Measurements from ENCODE around the gene ICE1. TPM values are rescaled to one million over a fixed set of nuclear protein-coding genes. Genes with fewer than 3 reads are reported as not detected.

Gene ICE1
- total and polyA plus RNA-seq, 4 donors, result 16.5 to 35.7 (median 28.9) TPM

DNA sequence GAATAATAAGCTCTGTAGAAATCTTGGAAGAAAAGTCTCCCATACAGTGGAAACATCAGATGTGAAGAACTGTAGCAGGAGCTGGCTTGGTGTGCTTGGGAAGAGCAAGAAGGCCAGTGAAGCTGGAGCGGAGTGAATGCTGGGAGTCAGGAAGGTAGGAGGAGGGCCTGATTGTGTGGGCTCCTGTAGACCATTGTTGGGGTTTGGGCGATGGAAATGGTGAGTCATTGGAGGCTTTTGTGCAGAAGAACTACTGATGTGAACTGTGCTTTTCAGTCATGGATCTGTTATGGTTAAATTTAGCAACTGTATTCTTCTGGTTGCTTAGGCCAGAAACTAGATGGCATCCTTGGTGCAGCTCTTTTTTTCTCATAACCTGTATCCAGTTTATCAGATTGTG lies 2.3 kb downstream of the ICE1 start:
- Histone ChIP-seq H3K4me3 (ENCODE audit: low read depth, low read length) (no peak overlapping the region), H3K4me1 (ENCODE audit: control insufficient read depth, insufficient read depth, low read length) (peaks cover 17% of the 10 kb centered on the region), H3K27ac (ENCODE audit: low read depth, low read length) (no peak overlapping the region), H3K27me3 (ENCODE audit: control insufficient read depth, insufficient read depth, low read length) (no peaks in the 10 kb centered on the region), H3K9me3 (ENCODE audit: control insufficient read depth, insufficient read depth, low read length) (no peaks in the 10 kb centered on the region), H3K36me3 (ENCODE audit: control insufficient read depth, insufficient read depth, low read length) (no peaks in the 10 kb centered on the region)
- WGBS (ENCODE audit: insufficient coverage), result 92% methylated on average over 2 of the region's 2 CpGs
- no peak for DNase-seq (ENCODE audit: low read depth in 4 of 6, low spot score in 6 of 6)

DNA sequence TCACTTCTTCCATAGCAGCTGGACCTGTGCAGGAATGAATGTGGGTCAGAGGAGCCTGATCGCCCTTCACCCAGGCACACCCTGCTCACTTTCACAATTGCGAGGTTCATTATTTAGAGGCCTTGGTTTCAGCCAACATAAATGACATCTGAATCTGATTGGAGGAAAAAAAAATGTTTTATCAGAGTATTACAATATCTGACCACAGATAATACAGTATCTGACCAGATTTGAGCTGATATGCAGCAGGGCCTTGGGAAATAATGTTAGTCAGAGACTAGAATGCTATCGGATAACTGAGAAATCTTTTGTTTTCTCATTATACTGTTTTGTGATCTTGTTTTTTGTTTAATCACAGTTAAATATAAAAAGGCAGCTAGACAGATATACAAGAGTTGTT lies 7.7 kb downstream of the ICE1 start:
- H3K4me3 ChIP-seq (ENCODE audit: low read depth, low read length), result no peak overlapping the region
- no CpG with 5 or more reads among the region's 3 CpGs for WGBS (ENCODE audit: insufficient coverage)
- no peaks in the 10 kb centered on the region for H3K4me1 ChIP-seq (ENCODE audit: control insufficient read depth, insufficient read depth, low read length)
- no peak overlapping the region for H3K27ac ChIP-seq (ENCODE audit: low read depth, low read length)
- no peaks in the 10 kb centered on the region for H3K27me3 ChIP-seq (ENCODE audit: control insufficient read depth, insufficient read depth, low read length)
- no peak for DNase-seq (ENCODE audit: low read depth in 4 of 6, low spot score in 6 of 6)
- no peaks in the 10 kb centered on the region for H3K9me3 ChIP-seq (ENCODE audit: control insufficient read depth, insufficient read depth, low read length)
- no peaks in the 10 kb centered on the region for H3K36me3 ChIP-seq (ENCODE audit: control insufficient read depth, insufficient read depth, low read length)

- H3K27me3 ChIP-seq (ENCODE audit: control insufficient read depth, insufficient read depth, low read length), result no peaks in the 10 kb centered on the region
- no peaks in the 10 kb centered on the region for H3K36me3 ChIP-seq (ENCODE audit: control insufficient read depth, insufficient read depth, low read length)
- H3K4me3 ChIP-seq (ENCODE audit: low read depth, low read length), result no peak overlapping the region
- no peaks in the 10 kb centered on the region for H3K4me1 ChIP-seq (ENCODE audit: control insufficient read depth, insufficient read depth, low read length)
- no peak for DNase-seq (ENCODE audit: low read depth in 4 of 6, low spot score in 6 of 6)
- WGBS (ENCODE audit: insufficient coverage), result 100% methylated on average over 1 of the region's 4 CpGs
- H3K9me3 ChIP-seq (ENCODE audit: control insufficient read depth, insufficient read depth, low read length), result no peaks in the 10 kb centered on the region
- H3K27ac ChIP-seq (ENCODE audit: low read depth, low read length), result no peak overlapping the region
Observed at GRCh38 chr5:5432020-5432707, 9.7 kb downstream of the ICE1 start.

GRCh38 chr5:5436203-5436760 lies 13.8 kb downstream of the ICE1 start:
- H3K4me3 ChIP-seq (ENCODE audit: low read depth, low read length), result no peak overlapping the region
- no peaks in the 10 kb centered on the region for H3K4me1 ChIP-seq (ENCODE audit: control insufficient read depth, insufficient read depth, low read length)
- no peaks in the 10 kb centered on the region for H3K27me3 ChIP-seq (ENCODE audit: control insufficient read depth, insufficient read depth, low read length)
- 43% methylated on average over 2 of the region's 4 CpGs for WGBS (ENCODE audit: insufficient coverage)
- H3K9me3 ChIP-seq (ENCODE audit: control insufficient read depth, insufficient read depth, low read length), result no peaks in the 10 kb centered on the region
- DNase-seq (ENCODE audit: low read depth in 4 of 6, low spot score in 6 of 6), result no peak
- no peak overlapping the region for H3K27ac ChIP-seq (ENCODE audit: low read depth, low read length)
- no peaks in the 10 kb centered on the region for H3K36me3 ChIP-seq (ENCODE audit: control insufficient read depth, insufficient read depth, low read length)

DNA sequence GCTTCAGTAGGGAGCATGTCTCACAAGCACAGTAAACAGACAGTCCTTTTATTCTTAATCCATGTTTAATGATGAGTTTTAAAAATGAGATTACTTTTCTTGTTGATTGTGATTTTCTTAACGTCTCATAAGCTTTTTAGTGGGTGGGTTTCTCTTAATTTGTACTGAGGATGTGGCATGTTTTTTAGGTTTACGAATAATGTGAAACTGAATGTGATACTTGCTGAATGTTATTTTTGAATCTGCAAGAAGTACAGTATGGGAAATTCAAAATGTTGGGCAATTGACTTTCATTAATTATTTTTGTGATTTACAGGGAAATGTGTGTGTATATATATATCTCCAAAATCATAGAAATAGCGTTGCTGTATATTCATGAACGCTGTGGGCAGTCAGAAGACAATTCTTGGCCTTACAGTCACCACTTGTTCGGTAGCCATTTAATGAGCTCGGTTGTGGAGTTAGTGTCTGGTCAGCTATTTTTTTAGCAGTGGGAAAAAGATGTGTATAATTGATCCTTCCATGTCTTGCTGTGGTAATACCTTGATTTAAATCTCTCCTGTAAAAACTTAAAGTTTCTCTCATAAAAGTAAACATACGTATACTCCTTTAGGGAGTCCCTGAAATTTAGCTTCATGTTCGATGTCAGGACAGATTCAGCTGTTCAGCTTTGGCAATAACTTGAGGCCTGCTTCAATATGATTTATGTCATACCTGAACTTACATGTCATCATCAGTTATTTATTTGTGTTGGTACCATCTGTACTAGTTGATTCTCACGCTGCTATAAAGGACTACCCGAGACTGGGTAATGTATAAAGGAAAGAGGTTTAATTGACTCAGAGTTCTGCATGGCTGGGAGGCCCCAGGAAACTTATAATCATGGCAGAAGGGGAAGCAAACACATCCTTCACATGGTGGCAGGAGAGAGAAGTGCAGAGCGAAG lies 15.0 kb downstream of the ICE1 start:
- H3K9me3 ChIP-seq (ENCODE audit: control insufficient read depth, insufficient read depth, low read length), result no peaks in the 10 kb centered on the region
- H3K27ac ChIP-seq (ENCODE audit: low read depth, low read length), result no peak overlapping the region
- no peak overlapping the region for H3K4me3 ChIP-seq (ENCODE audit: low read depth, low read length)
- no peaks in the 10 kb centered on the region for H3K4me1 ChIP-seq (ENCODE audit: control insufficient read depth, insufficient read depth, low read length)
- 74% methylated on average over 4 of the region's 11 CpGs for WGBS (ENCODE audit: insufficient coverage)
- H3K36me3 ChIP-seq (ENCODE audit: control insufficient read depth, insufficient read depth, low read length), result no peaks in the 10 kb centered on the region
- no peaks in the 10 kb centered on the region for H3K27me3 ChIP-seq (ENCODE audit: control insufficient read depth, insufficient read depth, low read length)
- no peak for DNase-seq (ENCODE audit: low read depth in 4 of 6, low spot score in 6 of 6)

DNA sequence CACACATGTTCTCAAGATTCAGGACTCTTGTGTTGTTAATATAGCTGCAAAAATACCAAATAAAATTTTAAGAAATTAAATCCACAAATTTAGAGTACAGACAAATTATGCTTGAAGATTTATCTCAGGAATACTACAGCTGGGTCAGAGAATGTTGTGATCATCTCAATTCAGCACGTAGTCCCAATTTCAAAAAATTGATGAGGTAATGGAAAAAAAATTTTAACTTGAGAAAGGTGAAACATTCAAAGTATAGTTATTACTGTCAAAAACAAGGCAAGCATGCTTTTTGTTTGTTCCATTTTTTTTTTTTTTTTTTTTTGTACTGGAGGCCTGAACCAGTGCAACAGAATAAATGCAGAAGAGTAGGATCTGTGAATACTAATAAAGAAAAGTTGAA lies 29.4 kb downstream of the ICE1 start:
- no peak for DNase-seq (ENCODE audit: low read depth in 4 of 6, low spot score in 6 of 6)
- no peaks in the 10 kb centered on the region for H3K36me3 ChIP-seq (ENCODE audit: control insufficient read depth, insufficient read depth, low read length)
- no peak overlapping the region for H3K4me3 ChIP-seq (ENCODE audit: low read depth, low read length)
- no peaks in the 10 kb centered on the region for H3K9me3 ChIP-seq (ENCODE audit: control insufficient read depth, insufficient read depth, low read length)
- H3K4me1 ChIP-seq (ENCODE audit: control insufficient read depth, insufficient read depth, low read length), result no peaks in the 10 kb centered on the region
- no peak overlapping the region for H3K27ac ChIP-seq (ENCODE audit: low read depth, low read length)
- no peaks in the 10 kb centered on the region for H3K27me3 ChIP-seq (ENCODE audit: control insufficient read depth, insufficient read depth, low read length)
- no CpG with 5 or more reads among the region's 1 CpG for WGBS (ENCODE audit: insufficient coverage)

- whole genome bisulfite sequencing (ENCODE audit: insufficient coverage), result 100% methylated on average over 1 of the region's 3 CpGs
- no peaks in the 10 kb centered on the region for H3K9me3 ChIP-seq (ENCODE audit: control insufficient read depth, insufficient read depth, low read length)
- H3K4me3 ChIP-seq (ENCODE audit: low read depth, low read length), result no peak overlapping the region
- DNase-seq (ENCODE audit: low read depth in 4 of 6, low spot score in 6 of 6), result no peak
- H3K4me1 ChIP-seq (ENCODE audit: control insufficient read depth, insufficient read depth, low read length), result no peaks in the 10 kb centered on the region
- no peak overlapping the region for H3K27ac ChIP-seq (ENCODE audit: low read depth, low read length)
- no peaks in the 10 kb centered on the region for H3K27me3 ChIP-seq (ENCODE audit: control insufficient read depth, insufficient read depth, low read length)
- H3K36me3 ChIP-seq (ENCODE audit: control insufficient read depth, insufficient read depth, low read length), result peaks cover 5% of the 10 kb centered on the region
Observed at GRCh38 chr5:5453131-5453530, 30.7 kb downstream of the ICE1 start.

GRCh38 chr5:5454391-5454790 lies 31.9 kb downstream of the ICE1 start:
- Histone ChIP-seq H3K36me3 (ENCODE audit: control insufficient read depth, insufficient read depth, low read length) (peaks cover 16% of the 10 kb centered on the region), H3K9me3 (ENCODE audit: control insufficient read depth, insufficient read depth, low read length) (no peaks in the 10 kb centered on the region), H3K27me3 (ENCODE audit: control insufficient read depth, insufficient read depth, low read length) (no peaks in the 10 kb centered on the region), H3K4me3 (ENCODE audit: low read depth, low read length) (no peak overlapping the region), H3K27ac (ENCODE audit: low read depth, low read length) (no peak overlapping the region), H3K4me1 (ENCODE audit: control insufficient read depth, insufficient read depth, low read length) (no peaks in the 10 kb centered on the region)
- no peak for DNase-seq (ENCODE audit: low read depth in 4 of 6, low spot score in 6 of 6)
- 80% methylated on average over 1 of the region's 5 CpGs for WGBS (ENCODE audit: insufficient coverage)

GRCh38 chr5:5456858-5457257 lies 34.4 kb downstream of the ICE1 start:
- Histone ChIP-seq H3K9me3 (ENCODE audit: control insufficient read depth, insufficient read depth, low read length) (no peaks in the 10 kb centered on the region), H3K4me3 (ENCODE audit: low read depth, low read length) (no peak overlapping the region), H3K36me3 (ENCODE audit: control insufficient read depth, insufficient read depth, low read length) (peaks cover 23% of the 10 kb centered on the region), H3K27me3 (ENCODE audit: control insufficient read depth, insufficient read depth, low read length) (no peaks in the 10 kb centered on the region), H3K27ac (ENCODE audit: low read depth, low read length) (no peak overlapping the region), H3K4me1 (ENCODE audit: control insufficient read depth, insufficient read depth, low read length) (no peaks in the 10 kb centered on the region)
- DNase-seq (ENCODE audit: low read depth in 4 of 6, low spot score in 6 of 6), result no peak
- WGBS (ENCODE audit: insufficient coverage), result no CpG with 5 or more reads among the region's 5 CpGs
